ENCODE data around the gene ITGBL1.

The ITGBL1 gene

DNA sequence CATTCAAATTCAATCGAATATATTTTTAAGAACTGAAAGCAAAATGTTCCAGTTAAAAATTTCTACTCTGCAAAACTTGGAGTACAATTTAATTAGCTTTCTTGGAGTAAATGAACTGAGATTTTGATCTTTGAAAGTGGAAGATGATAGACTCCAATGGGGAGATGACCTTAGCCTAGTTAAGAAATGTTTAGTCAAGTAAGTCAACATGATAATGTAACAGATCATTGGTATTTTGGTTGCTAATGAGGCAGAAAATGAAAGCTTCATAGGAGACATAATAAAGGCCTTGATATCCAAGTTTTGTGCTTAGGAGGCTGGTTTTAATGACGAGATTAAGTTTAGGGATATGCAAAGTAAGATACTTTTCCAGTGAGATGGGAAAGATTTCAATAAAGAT, 181.7 kb downstream of the ITGBL1 start:
- DNase-seq, result no peak

DNA sequence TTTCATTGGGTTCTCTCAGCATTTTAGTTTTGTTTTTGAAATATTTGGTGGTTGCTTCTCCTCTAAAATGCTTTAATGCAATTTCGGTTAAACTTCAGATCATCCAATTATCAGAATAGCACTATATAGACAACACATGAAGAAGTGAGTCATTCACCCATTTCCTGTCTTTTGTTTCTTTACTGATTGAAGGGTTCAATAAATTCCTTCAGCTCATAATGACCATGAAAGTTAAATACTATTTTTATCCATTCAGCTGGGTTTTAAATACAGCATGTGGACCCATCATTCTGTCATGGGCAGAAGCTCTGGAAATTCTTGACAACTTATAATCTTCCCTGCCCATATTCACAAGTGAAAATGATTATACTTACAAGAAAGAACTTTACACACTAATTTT, 187.2 kb downstream of the ITGBL1 start:
- DNase-seq, result no peak

DNA sequence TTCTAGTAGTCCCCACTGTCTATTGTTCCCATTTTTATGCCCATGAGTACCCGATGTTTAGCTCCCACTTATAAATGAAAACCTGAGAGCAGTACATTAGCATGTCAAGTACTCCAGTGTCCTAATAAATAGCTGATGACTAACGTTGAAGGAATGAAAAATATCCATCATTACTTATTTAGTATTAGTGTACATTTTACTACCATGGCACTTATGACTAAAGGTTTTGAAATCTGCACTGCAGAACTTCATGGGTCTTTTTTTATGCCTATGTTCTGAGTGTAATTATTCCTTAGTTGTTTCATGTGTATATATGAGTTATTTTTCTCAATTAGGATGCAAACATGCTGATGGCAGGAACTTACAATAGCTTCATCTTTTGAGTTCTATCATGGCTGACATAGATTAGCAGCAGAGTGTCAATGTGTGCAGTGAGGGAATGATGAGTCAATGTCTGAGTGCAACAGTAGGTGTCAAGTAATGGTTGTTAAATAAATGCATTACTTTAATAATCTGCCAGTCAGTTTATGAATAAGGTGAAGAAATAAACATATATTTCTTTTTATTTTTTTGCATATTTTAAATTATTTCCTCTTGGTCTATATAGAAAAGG, 188.4 kb downstream of the ITGBL1 start:
- DNase-seq, result no peak

DNA sequence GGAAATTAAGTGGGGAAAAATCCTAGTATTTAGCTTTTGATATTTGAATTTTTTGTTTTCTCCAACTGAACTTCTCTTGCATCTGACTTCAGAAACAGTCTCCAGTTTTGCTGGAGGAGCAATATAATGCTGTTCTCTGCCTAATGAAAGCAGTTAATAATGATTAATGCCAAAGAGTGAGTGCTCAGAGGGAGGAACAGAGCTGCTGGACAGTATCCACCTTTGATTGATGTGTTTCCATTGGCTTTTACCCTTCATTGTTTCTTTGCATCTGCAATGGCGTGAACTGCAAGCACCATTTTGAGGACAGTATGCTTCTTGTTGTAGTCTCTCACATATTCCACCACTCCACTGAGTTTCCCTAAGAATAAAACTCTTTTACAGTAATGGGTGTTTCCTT, 193.4 kb downstream of the ITGBL1 start:
- DNase-seq, result no peak

DNA sequence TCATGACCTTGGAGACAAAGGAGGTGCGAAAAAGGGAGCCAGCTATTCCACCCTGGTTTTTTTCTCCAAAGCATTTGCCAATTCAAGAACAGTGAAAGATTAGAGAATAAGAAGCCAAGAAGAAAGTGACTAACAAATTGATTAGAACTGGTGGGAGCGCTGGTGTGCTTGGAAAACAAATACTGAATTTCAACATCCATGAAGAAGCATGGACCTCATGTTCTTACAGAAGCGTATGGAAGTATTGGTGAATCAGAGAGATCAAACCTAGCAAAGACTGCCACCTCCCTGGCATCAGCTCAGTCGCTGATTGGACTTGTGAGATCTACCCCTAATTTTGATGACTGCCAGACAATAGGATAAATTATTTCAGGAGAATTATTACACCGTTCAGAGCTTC, 195.3 kb downstream of the ITGBL1 start:
- DNase-seq, result no peak

DNA sequence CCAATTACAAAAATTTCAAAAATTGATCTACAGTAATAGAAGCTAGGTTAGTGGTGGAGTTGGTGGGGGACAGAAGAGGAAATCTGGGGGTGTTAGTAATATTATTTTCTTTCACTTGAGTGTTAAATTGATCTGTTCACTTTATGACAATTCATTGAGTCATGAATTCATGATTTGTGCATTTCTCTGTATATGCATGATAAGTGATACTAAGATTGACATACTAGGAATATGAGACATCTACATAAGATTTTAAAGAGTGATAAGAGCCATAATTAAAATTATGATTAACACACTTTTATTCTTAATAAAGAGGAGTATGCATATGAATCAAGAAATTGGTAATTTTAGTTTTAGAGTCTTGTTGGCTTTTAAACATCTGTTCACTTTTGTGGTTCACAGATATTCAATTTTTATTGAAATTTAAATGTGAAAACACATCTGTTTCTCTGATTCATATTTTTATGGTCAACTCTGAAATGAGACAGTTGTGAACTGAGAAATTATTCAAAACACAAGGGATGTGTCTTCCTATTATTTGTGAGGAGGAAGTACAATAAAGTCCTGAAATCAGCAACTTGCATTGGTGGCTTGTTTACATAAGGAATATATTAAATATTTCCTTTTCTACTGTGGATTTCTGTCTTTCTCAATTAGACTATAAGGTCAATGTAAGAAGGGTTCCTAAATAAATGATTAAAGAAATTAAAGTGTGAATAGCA, 196.5 kb downstream of the ITGBL1 start:
- DNase-seq, result no peak

DNA sequence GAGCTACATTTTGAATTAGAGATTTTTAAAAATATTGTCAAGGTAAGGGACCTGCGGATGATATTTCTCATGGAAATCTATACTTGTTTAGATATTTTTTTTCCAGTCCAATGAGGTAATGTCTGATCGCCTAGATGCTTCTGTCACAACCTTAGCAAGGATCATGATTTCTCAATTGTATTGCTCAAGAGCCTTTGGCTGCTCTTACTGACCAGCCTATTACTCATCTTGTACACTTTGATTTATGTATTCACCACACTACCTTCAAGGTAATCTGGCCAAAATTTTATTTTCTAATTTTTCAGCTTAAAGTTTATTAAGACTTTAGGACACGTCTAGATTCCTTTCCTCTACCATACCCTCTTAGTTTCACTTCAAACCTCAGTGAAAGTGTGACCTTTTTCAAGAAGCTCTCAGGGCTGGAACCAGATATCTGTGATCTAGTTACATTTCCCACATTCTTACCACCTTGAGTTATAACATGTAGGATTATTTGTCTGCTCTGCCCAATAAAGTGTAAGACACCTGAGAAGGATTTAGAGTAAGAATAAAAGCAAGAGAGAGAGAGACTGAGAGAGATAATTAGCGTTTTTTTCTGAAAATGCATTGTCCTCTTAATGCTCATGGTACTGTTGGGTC, 197.1 kb downstream of the ITGBL1 start:
- no peak for DNase-seq

DNA sequence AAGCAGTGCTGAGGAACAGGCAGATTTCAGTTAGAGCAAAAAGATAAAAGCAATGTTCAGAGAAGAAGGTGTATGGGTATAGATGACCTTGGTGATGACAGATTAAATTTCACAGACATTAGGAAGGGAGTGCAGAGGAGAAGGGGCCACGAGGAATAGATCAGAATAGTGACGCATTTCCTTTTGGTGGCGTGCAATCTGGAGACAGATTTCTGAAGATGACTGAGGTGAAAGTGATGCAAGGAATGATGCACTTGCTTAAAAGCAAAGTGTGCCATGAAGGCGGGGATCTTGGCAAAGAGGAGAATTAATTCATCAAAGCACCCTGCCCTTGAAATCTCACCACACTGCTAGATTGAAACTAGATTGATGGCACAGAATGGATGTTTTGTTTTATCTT, 202.4 kb downstream of the ITGBL1 start:
- no peak for DNase-seq

DNA sequence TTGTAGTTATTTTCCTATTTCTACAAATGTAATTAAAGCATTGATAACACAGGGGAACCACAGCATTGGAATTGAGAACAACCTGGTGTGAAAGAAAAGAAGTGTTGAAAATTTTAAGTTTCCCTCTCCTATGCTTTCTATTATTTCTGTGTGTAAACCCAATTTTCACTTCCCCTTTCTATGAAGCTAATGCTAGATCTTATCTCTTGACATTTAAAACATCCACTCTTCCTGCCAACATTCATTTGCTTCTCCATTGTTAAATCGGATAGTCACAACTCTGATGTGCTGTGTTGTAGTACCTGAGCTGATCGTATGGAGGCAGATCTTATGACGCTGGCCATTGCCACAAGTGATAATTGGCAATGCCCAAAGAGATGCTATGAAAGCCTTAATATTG, 203.0 kb downstream of the ITGBL1 start:
- DNase-seq, result no peak

DNA sequence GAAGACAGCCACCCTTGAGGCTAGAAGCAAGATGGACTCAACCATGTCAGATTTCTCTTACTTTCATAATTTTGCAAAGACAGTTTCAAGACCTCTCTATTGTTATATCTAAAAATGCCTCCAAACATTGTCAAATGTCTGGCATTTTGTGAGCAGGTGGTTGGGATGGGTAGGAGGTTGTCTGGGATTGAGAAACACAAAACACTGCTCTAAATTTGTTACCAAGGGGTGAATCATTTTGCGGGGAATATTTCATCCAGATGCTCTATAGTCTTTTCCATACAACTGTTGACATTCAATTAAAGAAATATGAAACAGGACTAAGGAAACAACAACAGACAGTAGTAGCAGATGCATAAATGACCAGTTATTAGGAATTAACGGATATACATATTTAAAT, 208.2 kb downstream of the ITGBL1 start:
- no peak for DNase-seq

DNA sequence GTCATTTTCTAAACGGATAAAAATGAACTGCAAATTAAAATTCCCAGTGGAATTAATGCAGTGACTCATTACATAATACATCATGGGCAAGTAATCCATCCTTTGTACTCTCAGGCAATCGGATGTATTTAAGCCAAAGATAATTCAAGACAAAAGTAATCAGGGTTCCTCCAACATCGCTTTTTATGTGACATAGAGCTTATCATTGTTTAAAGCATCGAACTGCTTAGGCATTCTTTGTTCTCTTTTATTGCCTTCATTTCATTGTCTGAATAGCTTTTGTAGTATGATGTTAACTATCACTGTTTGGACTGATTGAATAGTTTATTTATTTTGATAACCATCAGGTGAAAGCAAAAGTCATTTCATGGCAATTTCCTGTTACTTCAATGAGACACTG, 209.4 kb downstream of the ITGBL1 start:
- no peak for DNase-seq

DNA sequence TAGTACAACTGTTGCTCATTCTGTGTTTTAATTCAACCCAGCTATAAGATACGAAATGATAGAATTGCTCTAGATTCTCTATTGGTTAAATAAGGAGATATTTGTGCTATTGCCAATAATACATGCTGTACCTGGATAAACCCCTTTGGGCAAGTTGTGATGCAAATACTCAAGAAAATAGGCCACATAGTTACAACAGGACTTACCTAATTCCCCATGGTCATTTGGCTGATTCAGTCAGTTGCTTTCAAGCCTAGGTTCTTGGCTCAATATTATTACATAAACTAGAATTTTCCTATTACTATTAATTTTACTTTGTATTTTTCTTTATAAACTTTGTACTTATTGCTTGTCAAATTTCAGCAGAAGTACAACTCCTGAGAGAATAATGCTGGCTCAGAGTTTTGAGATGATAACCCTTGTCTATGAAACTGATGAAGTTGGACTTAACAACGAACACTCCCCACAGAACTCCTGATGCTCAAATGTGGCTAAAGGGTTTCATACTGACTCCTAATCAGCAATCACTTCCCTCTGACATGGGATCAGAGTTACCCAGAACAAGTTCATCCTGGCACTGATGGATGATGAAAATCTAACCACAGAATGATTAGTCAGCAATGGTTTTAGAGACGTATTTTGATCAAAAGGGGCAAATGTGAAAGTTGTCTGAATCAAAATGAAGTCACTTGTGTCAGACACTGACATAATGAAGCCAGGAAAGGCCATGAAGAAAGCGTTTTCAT, 221.1 kb downstream of the ITGBL1 start:
- no peak for DNase-seq

DNA sequence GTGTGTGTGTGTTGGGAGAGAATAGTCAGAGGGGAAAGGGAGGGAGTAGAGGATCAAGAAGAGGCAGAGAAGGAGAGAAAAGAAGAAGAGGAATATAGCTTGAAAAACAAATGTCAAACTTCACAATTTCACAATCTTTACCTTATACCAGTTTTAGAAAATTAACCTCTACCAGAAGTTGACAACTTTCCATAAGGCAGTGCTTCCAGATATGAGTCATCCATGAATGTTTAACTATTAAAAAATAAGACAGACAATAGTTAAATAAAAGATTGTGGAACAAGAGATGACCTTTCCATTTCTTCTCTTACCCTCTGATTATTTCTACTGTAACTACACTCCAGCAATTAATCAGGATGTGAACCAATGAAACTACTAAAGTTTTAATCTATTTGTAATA, 229.4 kb downstream of the ITGBL1 start:
- no peak for DNase-seq

DNA sequence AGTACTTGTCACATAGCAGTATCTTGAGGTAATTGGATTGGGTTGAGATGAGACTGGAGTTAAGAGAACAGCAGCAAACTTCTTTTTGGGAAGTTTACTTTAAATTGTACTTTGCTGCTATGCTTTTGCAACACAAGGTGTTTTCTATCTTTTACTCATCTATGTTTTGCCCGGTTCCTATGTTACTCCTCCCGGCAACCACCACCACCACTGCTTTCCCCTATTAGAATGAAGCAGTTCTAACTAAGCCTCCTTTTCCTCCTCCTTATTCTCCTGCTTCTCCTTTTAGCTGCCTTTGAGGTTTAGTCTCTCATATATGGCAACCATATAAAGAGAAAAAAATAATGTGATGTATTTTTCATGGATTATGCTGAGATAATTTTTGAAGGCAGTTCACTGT, 233.5 kb downstream of the ITGBL1 start:
- no peak for DNase-seq

DNA sequence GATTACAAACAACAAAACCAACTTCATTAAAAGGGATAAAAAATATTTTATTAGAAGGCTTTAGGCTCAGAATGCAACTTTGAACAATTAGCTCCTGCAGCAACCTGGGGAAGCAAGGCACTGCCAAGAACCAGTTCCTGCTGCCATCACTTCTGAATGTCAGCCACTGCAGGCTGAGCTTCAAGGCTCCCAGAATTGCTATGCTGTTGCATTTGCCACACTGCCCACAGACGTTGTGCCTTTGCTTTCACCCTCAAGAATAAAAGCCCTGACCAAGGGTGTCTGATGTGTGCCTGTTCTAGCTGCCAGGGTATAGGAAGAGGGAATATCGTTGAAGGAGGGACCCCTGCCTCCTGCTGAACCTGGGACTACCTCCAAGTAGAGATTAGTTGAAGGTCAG, 238.4 kb downstream of the ITGBL1 start:
- no peak for DNase-seq

DNA sequence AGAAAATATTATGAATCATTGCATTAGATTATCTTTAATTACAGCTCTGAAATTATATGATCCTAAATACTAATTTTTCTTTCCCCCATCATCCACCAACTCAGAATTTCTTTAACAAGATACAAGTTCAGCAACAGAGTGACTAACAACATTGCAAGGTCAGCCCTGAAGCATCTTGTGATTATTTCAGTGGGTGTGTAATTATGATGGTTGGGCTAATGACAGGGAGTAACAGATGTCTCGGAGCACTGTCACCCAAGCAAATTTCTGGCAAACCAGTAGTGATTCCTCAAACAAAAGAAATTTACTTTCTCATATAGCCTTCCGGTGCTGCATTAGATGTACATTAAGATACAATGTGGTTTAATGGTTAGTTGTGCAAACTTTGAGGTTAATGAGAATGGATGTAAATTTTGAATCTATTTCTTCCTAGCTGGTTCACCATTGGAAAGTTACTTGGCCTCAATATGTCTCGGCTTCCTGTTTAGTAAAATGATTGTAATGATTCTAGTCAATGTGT, 238.9 kb downstream of the ITGBL1 start:
- no peak for DNase-seq

DNA sequence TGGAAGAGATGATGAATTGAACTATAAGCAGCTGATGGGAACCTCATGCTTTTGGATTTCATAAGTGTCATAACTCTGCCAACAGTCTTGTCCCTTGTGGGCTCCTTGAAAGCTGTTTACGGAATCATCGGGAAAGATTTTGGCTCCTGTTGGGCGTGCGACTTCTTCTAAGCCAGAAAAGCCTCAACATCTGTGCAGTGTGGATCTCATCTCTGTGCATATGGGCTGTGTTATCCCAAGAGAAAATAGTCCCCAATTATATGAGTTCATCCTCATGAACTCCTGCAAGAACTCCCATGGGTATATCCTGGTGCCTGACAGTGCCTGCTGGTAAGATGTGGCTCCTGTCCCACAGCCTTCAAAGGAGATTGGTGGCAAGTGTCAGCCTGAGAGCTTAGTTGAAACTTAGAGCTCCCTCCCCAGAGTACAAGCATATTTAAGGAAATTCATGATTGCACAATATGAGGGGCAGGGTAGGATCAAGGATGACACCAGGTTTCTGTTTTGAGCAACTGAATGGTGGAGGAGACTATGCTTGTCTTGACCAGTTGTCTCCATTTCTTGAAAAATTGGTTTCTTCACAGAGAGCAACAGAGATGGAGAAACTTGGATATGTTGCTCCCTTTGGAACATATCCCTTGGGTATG, 243.5 kb downstream of the ITGBL1 start:
- no peak for DNase-seq

DNA sequence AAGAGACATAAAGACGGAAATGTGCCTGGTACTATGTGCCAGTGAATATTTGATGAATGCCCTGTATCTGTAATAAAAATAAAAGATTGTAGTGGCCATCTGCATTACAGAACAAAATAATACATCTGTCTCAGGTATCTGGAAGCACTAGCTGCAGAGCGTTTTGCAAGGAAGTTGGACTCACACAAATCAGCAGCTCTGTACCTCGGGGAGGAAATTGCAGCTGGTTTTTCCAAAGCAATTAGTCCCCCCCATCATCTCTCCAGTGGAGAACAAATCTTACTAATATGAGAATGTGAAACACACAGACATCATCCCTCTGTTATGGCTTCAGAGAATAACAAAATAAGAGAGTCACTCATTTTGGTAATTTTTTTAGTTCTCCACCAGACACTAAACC, 245.3 kb downstream of the ITGBL1 start:
- no peak for DNase-seq

DNA sequence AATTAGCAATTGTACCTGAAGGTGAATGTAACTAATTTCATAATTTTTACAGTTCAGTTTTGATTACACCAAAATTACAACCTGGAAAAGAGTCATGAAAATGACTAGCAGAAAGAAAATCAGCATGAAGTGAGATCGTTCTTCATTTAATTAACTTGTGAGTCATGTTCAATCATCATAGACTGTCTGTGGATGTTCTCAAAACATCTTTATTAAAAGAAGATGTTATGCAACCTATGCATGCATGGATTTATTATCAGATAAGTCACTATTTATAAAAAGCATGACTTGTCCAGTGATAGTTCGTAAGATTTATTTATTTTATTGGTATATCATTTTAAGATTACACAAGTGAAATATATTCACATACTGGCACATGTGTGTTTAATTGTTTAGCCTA, 245.9 kb downstream of the ITGBL1 start:
- DNase-seq, result no peak

DNA sequence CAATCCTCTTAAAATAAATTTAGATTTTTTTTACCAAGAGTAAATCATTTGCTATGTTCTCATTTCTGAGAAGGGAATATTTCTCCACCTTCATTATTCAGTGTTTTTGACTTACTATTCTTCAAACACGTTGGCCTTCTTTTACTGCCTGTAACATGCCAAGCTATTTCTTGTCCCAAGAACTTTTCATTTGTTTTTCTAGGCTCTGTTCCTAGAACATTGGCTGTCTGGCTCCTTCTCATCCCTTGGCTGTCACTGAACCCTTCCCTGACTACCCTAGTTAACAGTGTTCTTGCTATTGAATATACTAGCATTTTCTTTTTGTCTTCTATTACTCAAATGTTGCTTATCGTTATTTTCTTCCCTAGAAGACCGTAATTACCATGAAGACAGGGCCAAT, 248.1 kb downstream of the ITGBL1 start:
- no peak for DNase-seq

DNA sequence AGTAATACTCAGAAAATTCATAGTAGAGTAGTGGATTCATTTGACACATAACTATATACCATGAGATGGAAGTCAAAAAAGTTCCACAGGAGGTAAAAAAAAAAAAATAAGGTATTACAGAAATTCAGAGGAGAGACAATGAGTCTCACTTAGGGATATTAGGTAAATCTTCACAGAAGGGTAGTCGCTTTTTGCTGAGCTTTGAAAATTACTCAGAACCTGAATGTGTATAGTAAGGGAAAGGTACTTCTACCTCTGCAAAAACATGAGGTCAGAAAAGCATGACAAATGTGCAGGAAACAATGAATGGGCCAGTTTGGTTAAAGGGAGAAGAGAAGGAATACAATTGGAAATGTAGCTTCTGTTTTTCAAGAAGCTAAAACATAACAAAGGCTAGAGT, 250.6 kb downstream of the ITGBL1 start:
- DNase-seq, result no peak

DNA sequence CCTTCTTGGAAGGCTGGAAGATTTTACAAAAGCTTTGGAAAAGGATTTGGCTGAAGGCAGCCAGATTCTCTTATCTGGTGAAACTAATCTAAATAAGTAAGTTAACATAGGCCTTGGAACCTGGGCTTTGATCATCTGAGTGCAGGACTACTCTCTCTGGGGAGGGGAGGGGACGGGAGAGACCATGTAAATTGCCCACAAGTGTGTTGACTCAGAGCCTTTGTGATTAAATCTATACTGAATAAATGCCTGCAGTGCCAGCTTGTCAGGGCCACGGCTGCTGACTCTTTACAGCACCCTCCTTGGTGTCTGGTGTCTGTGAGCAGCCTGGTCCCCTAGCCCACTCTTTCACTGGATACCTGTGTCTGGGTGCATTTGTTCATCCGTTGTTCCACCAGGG, 251.4 kb downstream of the ITGBL1 start:
- no peak for DNase-seq

DNA sequence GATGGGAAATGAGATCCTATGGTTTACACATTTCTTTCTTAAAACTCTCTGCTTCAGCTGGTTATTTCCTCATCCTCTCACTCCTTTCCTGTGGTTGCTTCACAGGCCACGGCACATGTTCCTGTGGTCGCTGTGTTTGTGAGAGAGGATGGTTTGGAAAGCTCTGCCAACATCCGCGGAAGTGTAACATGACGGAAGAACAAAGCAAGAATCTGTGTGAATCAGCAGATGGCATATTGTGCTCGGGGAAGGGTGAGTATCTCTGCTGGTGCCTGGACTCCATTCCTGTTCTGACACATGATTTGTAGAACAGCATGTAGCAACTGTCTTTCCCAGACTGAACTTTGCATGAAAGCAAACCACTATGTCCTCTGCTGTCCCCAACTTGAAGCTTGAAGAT, 254.2 kb downstream of the ITGBL1 start:
- no peak for DNase-seq

Data from effector CD8-positive, alpha-beta T cell (primary cell).